Thoracic aorta (tissue), 2 donors: ENCODE measurements around the gene LACTB. TPM values are rescaled to one million over a fixed set of nuclear protein-coding genes. Genes with fewer than 3 reads are reported as not detected.

Experiments
- ATAC-seq: fragments of 150-250 bp; one replicate; pipeline ENCODE4 v1.8.0; 2017; ENCODE audit warnings: low read depth; ENCODE audit not compliant: insufficient number of reproducible peaks, low FRiP score
- DNase-seq: peaks from one replicate; pipeline ENCODE4 v3.0.0-alpha.2; 2020; ENCODE audit warnings: low spot score
- H3K27ac ChIP-seq, 2 donors: fragments of 200-600 bp; sonication (generic); 1 replicate in 1 of 2; 2 replicates in 1 of 2; pipeline ENCODE4 v1.5.1; 2016; ENCODE audit warnings: mild to moderate bottlenecking in 2 of 2, moderate library complexity in 2 of 2
- H3K27me3 ChIP-seq: fragments of 200-600 bp; sonication (generic); replicated peaks from 2 replicates; pipeline ENCODE4 v1.6.0; 2016; ENCODE audit warnings: mild to moderate bottlenecking; ENCODE audit not compliant: insufficient read depth
- H3K36me3 ChIP-seq: fragments of 200-600 bp; sonication (generic); one replicate; pipeline ENCODE4 v1.5.1; 2016
- H3K4me1 ChIP-seq, 2 donors: fragments of 200-600 bp; sonication (generic); 1 replicate in 1 of 2; 2 replicates in 1 of 2; pipeline versions ENCODE4 v1.5.1 to v1.6.0; 2016; ENCODE audit warnings: low read depth in 2 of 2, mild to moderate bottlenecking in 1 of 2; ENCODE audit not compliant: control insufficient read depth in 1 of 2
- H3K4me3 ChIP-seq: fragments of 200-600 bp; sonication (generic); 2 replicates; pipeline ENCODE4 v1.5.1; 2016; ENCODE audit warnings: mild to moderate bottlenecking
- H3K9me3 ChIP-seq: fragments of 200-600 bp; sonication (generic); 2 replicates; pipeline ENCODE4 v1.5.1; 2016
- CTCF ChIP-seq: fragments of 200-600 bp; sonication (generic); IDR thresholded peaks from one replicate; pipeline ENCODE4 v1.5.1; 2019; ENCODE audit warnings: antibody characterized with exemption
- total RNA-seq, 2 donors: library from RNA; depleted of rRNA; stranded (reverse); fragments of >200 nt; gene quantifications; one replicate each; pipeline versions ENCODE4 v1.1.0 to v1.2.3, GENCODE V29; 2016

LACTB gene
- total RNA-seq, 2 donors from 2014 or later: 11.6 to 22.4 TPM

DNA sequence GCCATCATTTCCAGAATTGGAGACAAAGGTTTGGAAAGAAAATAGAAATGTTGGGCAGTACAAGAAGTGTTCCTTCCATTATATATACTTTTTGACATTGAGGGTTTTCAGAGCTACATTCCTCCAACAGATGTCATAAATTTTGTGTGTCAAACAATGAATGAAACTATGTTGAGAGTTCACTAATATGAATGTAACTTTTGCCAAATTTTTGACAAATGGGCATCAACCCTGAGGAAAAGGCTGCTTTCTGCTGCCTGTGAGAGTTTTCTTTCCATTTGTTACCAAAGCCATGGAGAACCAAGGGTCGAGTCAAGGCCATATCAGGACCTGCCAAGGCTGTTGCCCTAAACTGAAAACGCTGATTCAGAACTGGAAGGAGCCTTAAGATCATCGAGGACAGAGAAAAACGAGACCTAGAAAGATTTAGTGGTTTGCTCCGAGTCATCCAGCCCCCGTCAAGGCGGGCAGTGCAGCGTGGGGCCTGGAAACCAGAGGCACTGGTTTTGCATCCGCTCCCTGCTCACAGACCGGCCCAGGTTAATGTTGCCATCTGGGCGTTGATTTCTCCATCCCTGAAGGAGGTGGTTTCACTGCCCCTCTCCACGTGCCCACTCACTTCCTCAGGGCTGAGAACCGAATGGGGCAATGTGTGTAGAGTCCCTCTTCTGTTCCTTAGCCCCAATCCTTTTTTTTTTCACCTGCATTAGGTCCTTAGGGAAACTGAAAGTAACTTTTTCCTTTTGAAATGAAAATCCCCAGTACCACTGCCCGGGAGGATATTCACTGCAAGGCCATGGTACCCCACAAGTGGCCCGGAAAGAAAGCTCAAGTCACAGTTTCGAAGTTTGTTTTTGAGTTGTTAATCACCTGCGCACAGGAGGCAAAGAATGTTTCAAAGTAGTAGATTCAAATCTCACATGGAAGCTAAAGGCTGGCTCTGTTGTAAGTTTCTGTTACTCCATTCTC lies 46.4 kb upstream of the LACTB start:
- Histone ChIP-seq H3K27ac (peak overlapping the region; percentile 19 to 41), H3K36me3 (peaks cover 11% of the 10 kb centered on the region), H3K9me3 (no peaks in the 10 kb centered on the region), H3K4me3 (peak overlapping the region; percentile 52), H3K4me1 (peaks cover 0 to 23% of the 10 kb centered on the region in 2 donors), H3K27me3 (no peaks in the 10 kb centered on the region)
- no peak for ATAC-seq
- DNase-seq: no peak
- TF ChIP-seq CTCF: no peak

GRCh38 chr15:63075984-63076713 lies 45.5 kb upstream of the LACTB start:
- no peak for ATAC-seq
- no peaks in the 10 kb centered on the region for H3K27me3 ChIP-seq
- H3K36me3 ChIP-seq: peaks cover 7% of the 10 kb centered on the region
- TF ChIP-seq CTCF: no peak
- peaks cover 0 to 23% of the 10 kb centered on the region in 2 donors for H3K4me1 ChIP-seq
- no peak for DNase-seq
- peak overlapping the region; percentile 52 for H3K4me3 ChIP-seq
- H3K27ac ChIP-seq: peak overlapping the region; percentile 19 to 41
- H3K9me3 ChIP-seq: no peaks in the 10 kb centered on the region

- H3K4me1 ChIP-seq: peaks cover 0 to 23% of the 10 kb centered on the region in 2 donors
- TF ChIP-seq CTCF: no peak
- ATAC-seq (no peak), DNase-seq (no peak)
- no peaks in the 10 kb centered on the region for H3K9me3 ChIP-seq
- H3K27me3 ChIP-seq: no peaks in the 10 kb centered on the region
- peaks cover 2% of the 10 kb centered on the region for H3K36me3 ChIP-seq
- no peak overlapping the region for H3K27ac ChIP-seq
- no peak overlapping the region for H3K4me3 ChIP-seq
Measured at GRCh38 chr15:63076714-63077046, 45.0 kb upstream of the LACTB start.

- no peak for DNase-seq
- no peak for ATAC-seq
- Histone ChIP-seq H3K27ac (no peak overlapping the region), H3K4me3 (no peak overlapping the region), H3K4me1 (peaks cover 0 to 23% of the 10 kb centered on the region in 2 donors), H3K36me3 (no peaks in the 10 kb centered on the region), H3K9me3 (no peaks in the 10 kb centered on the region), H3K27me3 (no peaks in the 10 kb centered on the region)
- no peak for TF ChIP-seq CTCF
Measured at GRCh38 chr15:63077952-63078351, 43.7 kb upstream of the LACTB start.

DNA sequence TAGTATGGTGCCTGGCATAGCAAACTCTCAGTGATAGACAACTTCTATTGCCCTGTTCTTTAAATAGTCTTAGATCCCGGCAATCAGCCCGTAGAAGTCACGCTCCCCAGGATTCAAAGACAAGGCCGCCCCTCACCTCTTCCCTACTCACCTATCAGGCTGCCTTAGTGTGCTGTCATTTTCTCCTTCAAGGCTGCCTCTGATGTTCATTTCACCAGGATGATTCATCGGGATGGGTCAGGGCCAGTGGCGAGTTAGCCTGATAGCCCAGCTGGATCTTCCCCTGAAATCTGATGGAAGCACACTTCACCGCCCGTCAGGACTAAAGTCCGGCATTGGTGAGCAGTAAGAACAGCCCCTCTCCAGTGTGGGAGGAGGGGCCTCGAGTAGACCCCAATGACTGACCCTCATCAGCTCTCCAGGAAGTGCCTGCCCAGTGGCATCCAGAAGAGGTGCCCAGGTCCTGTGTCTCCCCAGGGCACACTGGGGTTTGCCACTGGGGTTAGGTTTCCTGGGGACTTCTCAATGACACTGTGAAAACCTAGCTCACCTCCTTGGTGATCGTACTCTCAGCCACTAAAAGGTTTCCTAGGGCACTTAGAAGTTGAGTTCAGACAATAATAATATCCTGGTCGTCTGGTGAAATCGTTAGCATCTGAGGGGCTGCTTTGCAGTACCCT lies 41.6 kb upstream of the LACTB start:
- no peak overlapping the region for H3K4me3 ChIP-seq
- no peak overlapping the region for H3K27ac ChIP-seq
- ATAC-seq: no peak
- H3K27me3 ChIP-seq: no peaks in the 10 kb centered on the region
- TF ChIP-seq CTCF: no peak
- H3K4me1 ChIP-seq: peaks cover 0 to 12% of the 10 kb centered on the region in 2 donors
- DNase-seq: no peak
- no peaks in the 10 kb centered on the region for H3K36me3 ChIP-seq
- H3K9me3 ChIP-seq: no peaks in the 10 kb centered on the region
